Bronchial epithelial cell (primary cell): ENCODE measurements around the gene NFAT5. TPM values are rescaled to one million over a fixed set of nuclear protein-coding genes. Genes with fewer than 3 reads are reported as not detected.

Experiments
- DNase-seq: peaks from one replicate; pipeline ENCODE4 v3.0.0-alpha.2; 2010; ENCODE audit warnings: low read depth
- FAIRE-seq: peaks from 2 replicates; lab custom pipeline; 2011; peaks lifted over from hg19 to GRCh38; lab: Jason Lieb, UNC
- H3K27me3 ChIP-seq: 2 replicates; pipeline ENCODE4 v1.5.1; 2011; ENCODE audit warnings: low read length; ENCODE audit not compliant: control insufficient read depth, insufficient read depth
- H3K36me3 ChIP-seq: 2 replicates; pipeline ENCODE4 v1.5.1; 2011; ENCODE audit warnings: low read length; ENCODE audit not compliant: control insufficient read depth, insufficient read depth
- H3K4me3 ChIP-seq: 2 replicates; pipeline ENCODE4 v1.5.1; 2011; ENCODE audit warnings: mild to moderate bottlenecking, low read depth, low read length, control low read depth
- total RNA-seq: library from RNA; depleted of rRNA; stranded (reverse); fragments of >200 nt; gene quantifications from 2 replicates; pipeline ENCODE4 v1.2.1, GENCODE V29; 2014
- TF ChIP-seq, protein P1 (sequence below): IDR thresholded peaks from 2 replicates; pipeline ENCODE4 v1.5.1; 2011; ENCODE audit warnings: mild to moderate bottlenecking, moderate library complexity, low read length, control low read depth, inconsistent platforms; ENCODE audit not compliant: insufficient read depth, severe bottlenecking

NFAT5 gene
- total RNA-seq, 1 donor from 2014 or later: 11.1 TPM

DNA sequence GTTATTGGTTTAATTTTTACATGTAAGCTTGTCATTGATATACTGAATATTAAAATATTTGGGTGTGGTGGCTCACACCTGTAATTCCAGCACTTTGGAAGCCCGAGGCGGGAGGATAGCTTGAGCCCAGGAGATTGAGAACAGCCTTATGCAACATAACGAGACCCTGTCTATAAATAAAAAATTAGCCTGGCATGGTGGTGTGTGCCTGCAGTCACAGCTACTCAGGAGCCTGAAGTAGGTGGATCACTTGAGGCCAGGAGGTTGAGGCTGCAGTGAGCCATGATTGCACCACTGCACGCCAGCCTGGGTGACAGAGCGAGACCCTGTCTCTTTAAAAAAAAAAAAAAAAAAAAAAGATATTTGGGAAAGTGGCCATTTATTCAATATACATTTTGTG is 32.3 kb downstream of the NFAT5 start:
- TF ChIP-seq, protein P1, sequence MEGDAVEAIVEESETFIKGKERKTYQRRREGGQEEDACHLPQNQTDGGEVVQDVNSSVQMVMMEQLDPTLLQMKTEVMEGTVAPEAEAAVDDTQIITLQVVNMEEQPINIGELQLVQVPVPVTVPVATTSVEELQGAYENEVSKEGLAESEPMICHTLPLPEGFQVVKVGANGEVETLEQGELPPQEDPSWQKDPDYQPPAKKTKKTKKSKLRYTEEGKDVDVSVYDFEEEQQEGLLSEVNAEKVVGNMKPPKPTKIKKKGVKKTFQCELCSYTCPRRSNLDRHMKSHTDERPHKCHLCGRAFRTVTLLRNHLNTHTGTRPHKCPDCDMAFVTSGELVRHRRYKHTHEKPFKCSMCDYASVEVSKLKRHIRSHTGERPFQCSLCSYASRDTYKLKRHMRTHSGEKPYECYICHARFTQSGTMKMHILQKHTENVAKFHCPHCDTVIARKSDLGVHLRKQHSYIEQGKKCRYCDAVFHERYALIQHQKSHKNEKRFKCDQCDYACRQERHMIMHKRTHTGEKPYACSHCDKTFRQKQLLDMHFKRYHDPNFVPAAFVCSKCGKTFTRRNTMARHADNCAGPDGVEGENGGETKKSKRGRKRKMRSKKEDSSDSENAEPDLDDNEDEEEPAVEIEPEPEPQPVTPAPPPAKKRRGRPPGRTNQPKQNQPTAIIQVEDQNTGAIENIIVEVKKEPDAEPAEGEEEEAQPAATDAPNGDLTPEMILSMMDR: no peak
- H3K36me3 ChIP-seq: no peaks in the 10 kb centered on the region
- H3K27me3 ChIP-seq: no peaks in the 10 kb centered on the region
- DNase-seq (no peak), FAIRE-seq (no peak)
- H3K4me3 ChIP-seq: no peak overlapping the region

DNA sequence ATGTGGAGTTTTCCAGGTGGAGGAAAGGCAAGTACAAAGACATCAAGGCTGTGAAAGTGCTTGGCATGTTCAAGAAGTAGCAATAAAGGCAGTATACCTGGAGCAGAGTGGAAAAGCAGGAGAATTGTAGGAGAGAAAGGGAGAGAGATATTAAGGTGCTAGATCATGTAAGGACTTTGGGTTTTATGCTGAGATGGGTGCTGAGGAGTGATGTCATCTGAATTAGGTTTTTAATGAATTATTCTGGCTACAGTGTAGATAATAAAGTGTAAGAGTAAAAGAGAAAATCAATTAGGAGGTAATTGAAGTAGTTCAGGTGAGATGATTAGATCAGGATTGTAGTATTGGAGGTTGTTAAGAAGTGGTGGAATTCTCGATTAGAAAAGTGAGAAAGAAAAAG is 34.0 kb downstream of the NFAT5 start:
- Histone ChIP-seq H3K4me3 (no peak overlapping the region), H3K27me3 (no peaks in the 10 kb centered on the region), H3K36me3 (no peaks in the 10 kb centered on the region)
- FAIRE-seq (no peak), DNase-seq (no peak)
- TF ChIP-seq, protein P1: no peak

DNA sequence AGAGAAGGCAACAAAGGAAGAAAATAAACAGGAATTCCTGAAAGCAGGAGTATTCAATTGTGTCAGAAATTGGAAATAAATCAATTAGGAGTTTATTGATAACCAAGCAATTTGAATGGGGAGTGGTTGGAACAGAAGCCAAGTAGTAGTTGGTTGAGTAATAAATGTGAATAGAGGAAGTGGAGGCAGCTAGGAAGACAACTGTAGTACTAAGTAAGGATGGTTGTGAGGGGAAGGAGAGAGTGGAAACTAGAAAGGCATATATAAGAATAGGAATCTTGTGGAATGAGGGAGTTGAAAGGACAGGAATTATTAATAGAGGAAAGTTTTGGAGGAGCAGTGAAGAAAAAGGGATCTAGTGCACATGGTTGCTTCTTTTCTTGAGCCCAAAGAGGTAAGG is 34.4 kb downstream of the NFAT5 start:
- H3K36me3 ChIP-seq: no peaks in the 10 kb centered on the region
- no peaks in the 10 kb centered on the region for H3K27me3 ChIP-seq
- H3K4me3 ChIP-seq: no peak overlapping the region
- TF ChIP-seq, protein P1: no peak
- FAIRE-seq (no peak), DNase-seq (no peak)

DNA sequence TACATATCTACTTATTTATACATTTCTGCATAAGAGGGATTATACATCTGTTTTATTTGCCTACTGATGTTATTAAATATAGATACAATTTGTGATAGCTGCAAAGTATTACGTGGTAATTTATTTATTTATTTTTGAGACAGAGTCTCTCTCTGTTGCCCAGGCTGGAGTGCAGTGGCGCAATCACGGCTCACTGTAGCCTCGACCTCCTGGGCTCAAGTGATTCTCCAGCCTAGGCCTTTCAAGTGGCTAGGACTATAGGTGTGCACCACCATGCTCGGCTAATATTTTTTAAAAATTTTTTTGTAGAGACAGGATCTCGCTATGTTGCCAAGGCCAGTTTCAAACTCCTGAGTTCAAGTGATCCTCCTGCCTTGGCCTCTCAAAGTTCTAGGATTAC is 35.5 kb downstream of the NFAT5 start:
- TF ChIP-seq, protein P1: no peak
- no peaks in the 10 kb centered on the region for H3K27me3 ChIP-seq
- DNase-seq (no peak), FAIRE-seq (no peak)
- no peak overlapping the region for H3K4me3 ChIP-seq
- H3K36me3 ChIP-seq: no peaks in the 10 kb centered on the region

DNA sequence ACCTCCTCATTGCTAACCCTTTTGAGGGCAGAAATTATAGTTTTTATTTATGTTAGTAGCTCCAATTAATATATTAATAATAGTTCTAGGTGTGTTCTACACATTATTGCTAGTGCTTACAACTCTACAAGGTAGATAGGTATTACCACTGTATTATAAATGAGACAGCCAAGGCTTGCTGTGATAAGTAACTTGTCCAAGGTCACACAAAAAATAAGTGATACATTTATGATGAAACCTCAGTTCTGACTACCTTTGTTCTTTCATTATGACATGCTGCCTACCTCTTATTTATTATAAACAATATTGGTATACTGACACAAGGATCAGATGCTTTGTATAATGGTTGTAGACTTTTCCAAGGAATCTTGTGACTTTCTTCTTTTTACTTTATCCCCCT is 41.2 kb downstream of the NFAT5 start:
- Histone ChIP-seq H3K4me3 (no peak overlapping the region), H3K27me3 (no peaks in the 10 kb centered on the region), H3K36me3 (peaks cover 1% of the 10 kb centered on the region)
- FAIRE-seq (no peak), DNase-seq (no peak)
- TF ChIP-seq, protein P1: no peak

DNA sequence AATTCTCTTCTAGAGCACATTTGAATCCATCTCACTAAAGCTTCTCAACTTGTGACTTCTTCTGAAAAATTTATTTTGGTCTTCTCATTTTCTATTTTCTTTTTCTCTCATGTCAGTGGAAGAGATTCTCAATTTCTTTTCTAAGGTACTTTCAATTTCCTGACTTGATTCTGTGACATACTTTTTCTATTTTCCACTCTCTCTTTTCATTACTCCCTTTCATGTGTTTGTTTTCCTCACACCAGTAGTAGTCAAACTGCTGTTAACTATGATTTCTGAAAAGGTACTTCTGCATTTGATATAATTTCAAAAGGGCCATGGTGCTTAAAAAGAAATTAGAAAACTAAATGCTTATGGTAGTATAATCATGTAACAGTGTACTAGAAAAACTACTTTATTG is 41.9 kb downstream of the NFAT5 start:
- TF ChIP-seq, protein P1: no peak
- Histone ChIP-seq H3K27me3 (no peaks in the 10 kb centered on the region), H3K4me3 (no peak overlapping the region), H3K36me3 (peaks cover 1% of the 10 kb centered on the region)
- FAIRE-seq (no peak), DNase-seq (no peak)
